ENCODE data around the gene ATXN7L1. TPM values are rescaled to one million over a fixed set of nuclear protein-coding genes. Genes with fewer than 3 reads are reported as not detected.

ATXN7L1 gene
- total RNA-seq, 1 experiment from 2014 or later: 38.5 TPM

GRCh38 chr7:105786520-105787470 is 89.6 kb downstream of the ATXN7L1 start:
- TF ChIP-seq ZNF416 (CRISPR knock-in tag; IDR thresholded peaks at IDR 0.05) (no peak), ZNF121 (CRISPR knock-in tag; IDR thresholded peaks at IDR 0.05) (peak; percentile 66; the same call in 1 of the 2 replicates), ELF4 (CRISPR knock-in tag; IDR thresholded peaks at IDR 0.05; ENCODE audit: low read depth) (no peak)
- peaks cover 3% of the 10 kb centered on the region for H3K36me3 Mint-ChIP-seq
- DNase-seq (ENCODE audit: low spot score) (no peak), ATAC-seq (no peak)
- H3K4me3 Mint-ChIP-seq: no peak overlapping the region
- H3K4me1 Mint-ChIP-seq: peaks cover 25% of the 10 kb centered on the region
- CTCF ChIA-PET: interaction anchor here (1.6 kb wide), 1 partner anchor 22 kb away, joined by 5 read pairs; no protein-coding TSS in a partner anchor
- no peaks in the 10 kb centered on the region for H3K27me3 Mint-ChIP-seq (ENCODE audit: low read depth)
- no peaks in the 10 kb centered on the region for H3K9me3 Mint-ChIP-seq
- H3K27ac Mint-ChIP-seq: no peak overlapping the region
- POLR2A ChIA-PET: no interaction called here

GRCh38 chr7:105782391-105783042 is 93.9 kb downstream of the ATXN7L1 start:
- POLR2A ChIA-PET: no interaction called here
- H3K27me3 Mint-ChIP-seq (ENCODE audit: low read depth): no peaks in the 10 kb centered on the region
- no peaks in the 10 kb centered on the region for H3K9me3 Mint-ChIP-seq
- H3K4me3 Mint-ChIP-seq: no peak overlapping the region
- no peak overlapping the region for H3K27ac Mint-ChIP-seq
- DNase-seq (ENCODE audit: low spot score) (no peak), ATAC-seq (no peak)
- peaks cover 18% of the 10 kb centered on the region for H3K4me1 Mint-ChIP-seq
- peaks cover 3% of the 10 kb centered on the region for H3K36me3 Mint-ChIP-seq
- CTCF ChIA-PET: interaction anchor here (1.7 to 1.9 kb wide), 2 partner anchors 14 to 17 kb away, joined by 3 to 9 read pairs; no protein-coding TSS in a partner anchor
- TF ChIP-seq ESRRA (CRISPR knock-in tag; IDR thresholded peaks at IDR 0.05; ENCODE audit: borderline replicate concordance) (no peak), RELA (CRISPR knock-in tag; IDR thresholded peaks at IDR 0.05; ENCODE audit: borderline replicate concordance) (no peak), E2F4 (CRISPR knock-in tag; IDR thresholded peaks at IDR 0.05; ENCODE audit: borderline replicate concordance, low read depth) (no peak)

GRCh38 chr7:105779856-105780780 is 96.3 kb downstream of the ATXN7L1 start:
- H3K36me3 Mint-ChIP-seq: peaks cover 3% of the 10 kb centered on the region
- H3K27ac Mint-ChIP-seq: no peak overlapping the region
- ChIA-PET CTCF (interaction anchor here (1.0 kb wide), 1 partner anchor 58 kb away, joined by 3 read pairs; no protein-coding TSS in a partner anchor), POLR2A (no interaction called here)
- H3K4me3 Mint-ChIP-seq: no peak overlapping the region
- H3K27me3 Mint-ChIP-seq (ENCODE audit: low read depth): no peaks in the 10 kb centered on the region
- ATAC-seq: no peak
- no peaks in the 10 kb centered on the region for H3K9me3 Mint-ChIP-seq
- no peak for DNase-seq (ENCODE audit: low spot score)
- peaks cover 40% of the 10 kb centered on the region for H3K4me1 Mint-ChIP-seq
- TF ChIP-seq FOXP1 (CRISPR knock-in tag; IDR thresholded peaks at IDR 0.05; ENCODE audit: borderline replicate concordance): no peak
- no peak for TF ChIP-seq PREB (CRISPR knock-in tag; IDR thresholded peaks at IDR 0.05; ENCODE audit: borderline replicate concordance)
- TF ChIP-seq SOX15 (CRISPR knock-in tag; IDR thresholded peaks at IDR 0.05): no peak
- no peak for TF ChIP-seq ZNF425 (CRISPR knock-in tag; conservative IDR thresholded peaks at IDR 0.05)
- no peak for TF ChIP-seq ESRRA (CRISPR knock-in tag; IDR thresholded peaks at IDR 0.05; ENCODE audit: borderline replicate concordance)
- TF ChIP-seq ZBTB21 (CRISPR knock-in tag; IDR thresholded peaks at IDR 0.05; ENCODE audit: borderline replicate concordance): no peak
- no peak for TF ChIP-seq ZNF263 (CRISPR knock-in tag; IDR thresholded peaks at IDR 0.05; ENCODE audit: low read depth)
- no peak for TF ChIP-seq GRHL2 (CRISPR knock-in tag; IDR thresholded peaks at IDR 0.05; ENCODE audit: insufficient replicate concordance, severe bottlenecking)
- TF ChIP-seq ATF3 (CRISPR knock-in tag; conservative IDR thresholded peaks at IDR 0.05): no peak
- no peak for TF ChIP-seq RELA (CRISPR knock-in tag; IDR thresholded peaks at IDR 0.05; ENCODE audit: borderline replicate concordance)
- no peak for TF ChIP-seq E2F5 (CRISPR knock-in tag; IDR thresholded peaks at IDR 0.05)
- no peak for TF ChIP-seq NR3C1 (CRISPR knock-in tag; conservative IDR thresholded peaks at IDR 0.05; ENCODE audit: low read depth)
- TF ChIP-seq ELF4 (CRISPR knock-in tag; IDR thresholded peaks at IDR 0.05; ENCODE audit: low read depth): no peak
- no peak for TF ChIP-seq JAZF1 (CRISPR knock-in tag; IDR thresholded peaks at IDR 0.05)
